Umbilical cord (tissue), 2 donors: ENCODE results near the gene SLC44A4. TPM values are rescaled to one million over a fixed set of nuclear protein-coding genes. Genes with fewer than 3 reads are reported as not detected.
"Not testable (repeated sequence)": the region's sequence is repeated elsewhere in the genome, so short reads cannot be mapped to it uniquely, and the experiment has no call there.

Source experiments
- DNase-seq: peaks from one replicate; pipeline ENCODE4 v3.0.0-alpha.2; 2015; ENCODE audit warnings: low spot score
- total RNA-seq: library from RNA; depleted of rRNA; stranded (reverse); fragments of >200 nt; gene quantifications from one replicate; pipeline ENCODE4 v1.2.3, GENCODE V29; 2014; ENCODE audit warnings: low replicate concordance; ENCODE audit not compliant: insufficient read depth

Gene SLC44A4
- total RNA-seq, result 0.96 TPM

- no peak for DNase-seq
These were observed at the start of gene SLC44A4 for GRCh38 chr6:31878726-31879125. TSS of gene SLC44A4 (minus strand) at chr6:31878997. CDS start at chr6:31878980, 17 bp downstream.

GRCh38 chr6:31928672-31928939 lies 49.8 kb upstream of the SLC44A4 start:
- no peak for DNase-seq

DNA sequence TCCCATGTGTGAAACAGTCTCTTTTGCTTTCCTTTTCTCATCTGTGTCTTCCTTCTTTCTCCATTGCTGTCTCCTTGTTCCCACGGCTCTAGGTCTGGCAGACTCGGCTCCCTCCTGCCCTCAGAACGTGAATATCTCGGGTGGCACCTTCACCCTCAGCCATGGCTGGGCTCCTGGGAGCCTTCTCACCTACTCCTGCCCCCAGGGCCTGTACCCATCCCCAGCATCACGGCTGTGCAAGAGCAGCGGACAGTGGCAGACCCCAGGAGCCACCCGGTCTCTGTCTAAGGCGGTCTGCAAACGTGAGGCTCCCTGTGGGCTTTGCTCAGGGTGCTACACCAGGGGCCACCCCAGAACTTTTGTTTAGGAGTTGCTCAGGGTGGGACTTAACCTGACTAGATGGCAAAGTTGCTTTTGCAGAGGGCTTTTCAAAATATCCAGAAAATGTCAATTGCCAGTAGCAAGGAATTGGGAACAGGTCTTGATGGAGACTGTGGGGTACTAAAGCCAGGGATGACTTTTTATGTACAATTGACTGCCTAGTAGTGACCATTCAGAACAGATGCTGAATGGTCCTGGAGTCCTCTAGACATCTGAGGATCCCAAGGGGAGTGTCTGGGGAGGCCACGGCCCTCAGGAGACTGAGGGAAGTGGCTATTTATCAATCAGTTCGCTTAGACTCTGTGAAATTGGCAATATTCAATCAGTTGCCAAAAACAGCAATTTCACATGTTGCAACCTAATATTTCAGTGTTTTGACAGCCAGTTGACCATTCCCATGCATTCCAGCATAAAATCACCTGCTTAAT lies 49.3 kb upstream of the SLC44A4 start:
- DNase-seq, result no peak

DNA sequence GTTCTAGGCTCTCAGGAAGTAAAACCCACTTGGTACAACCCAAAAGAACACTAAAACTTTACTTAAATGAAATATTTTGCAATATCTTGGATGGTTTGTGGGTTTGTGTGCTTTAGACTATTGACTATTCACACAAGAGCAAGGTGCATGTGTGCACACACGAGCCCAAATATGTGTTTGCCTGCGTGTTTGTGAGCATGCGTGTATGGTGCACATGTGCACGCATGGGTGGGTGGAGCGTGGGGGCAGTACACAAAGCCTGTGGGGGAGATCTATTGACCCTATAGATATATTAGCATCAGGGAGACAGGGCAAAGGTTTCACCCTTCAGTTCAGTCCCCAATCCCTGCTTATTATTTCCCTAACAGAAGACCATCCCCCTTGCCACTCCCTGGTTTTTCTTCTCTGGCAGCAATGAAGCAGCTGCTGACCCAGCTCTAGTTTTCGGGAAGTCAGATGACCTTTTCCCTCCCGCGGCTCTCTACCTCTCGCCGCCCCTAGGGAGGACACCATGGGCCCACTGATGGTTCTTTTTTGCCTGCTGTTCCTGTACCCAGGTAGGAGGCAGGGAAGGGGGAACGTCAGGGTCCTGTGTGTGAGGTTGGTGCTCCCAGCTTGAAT lies 48.6 kb upstream of the SLC44A4 start, which contains the start of gene C2:
TSS of gene C2 (plus strand) at position 476 of the 621 bp plus-strand sequence. CDS start at position 512, 36 bp downstream.
- DNase-seq, result no peak

- DNase-seq, result no peak
These were observed 44.1 kb upstream of the SLC44A4 start for GRCh38 chr6:31922942-31923341.

DNA sequence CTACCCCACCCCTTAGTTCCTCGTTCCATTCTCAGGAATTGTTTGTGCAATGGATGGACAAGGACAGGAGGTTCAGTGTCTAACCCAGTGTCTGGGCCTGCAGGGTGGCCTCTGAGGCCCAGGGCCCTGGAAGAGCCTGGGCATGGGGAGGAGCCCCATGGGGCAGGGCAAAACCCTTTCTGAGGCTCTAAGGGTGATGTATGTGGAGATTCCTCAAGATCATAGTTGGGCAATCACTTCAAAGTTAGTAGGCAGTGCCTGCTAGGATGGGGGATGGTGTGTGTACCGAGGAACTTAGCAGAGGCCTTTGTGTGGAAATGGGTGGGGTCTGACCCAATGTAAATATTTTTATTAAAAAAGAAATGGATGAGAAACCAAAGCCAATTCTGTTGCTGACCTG lies 42.0 kb upstream of the SLC44A4 start:
- peak; percentile 44 for DNase-seq

DNA sequence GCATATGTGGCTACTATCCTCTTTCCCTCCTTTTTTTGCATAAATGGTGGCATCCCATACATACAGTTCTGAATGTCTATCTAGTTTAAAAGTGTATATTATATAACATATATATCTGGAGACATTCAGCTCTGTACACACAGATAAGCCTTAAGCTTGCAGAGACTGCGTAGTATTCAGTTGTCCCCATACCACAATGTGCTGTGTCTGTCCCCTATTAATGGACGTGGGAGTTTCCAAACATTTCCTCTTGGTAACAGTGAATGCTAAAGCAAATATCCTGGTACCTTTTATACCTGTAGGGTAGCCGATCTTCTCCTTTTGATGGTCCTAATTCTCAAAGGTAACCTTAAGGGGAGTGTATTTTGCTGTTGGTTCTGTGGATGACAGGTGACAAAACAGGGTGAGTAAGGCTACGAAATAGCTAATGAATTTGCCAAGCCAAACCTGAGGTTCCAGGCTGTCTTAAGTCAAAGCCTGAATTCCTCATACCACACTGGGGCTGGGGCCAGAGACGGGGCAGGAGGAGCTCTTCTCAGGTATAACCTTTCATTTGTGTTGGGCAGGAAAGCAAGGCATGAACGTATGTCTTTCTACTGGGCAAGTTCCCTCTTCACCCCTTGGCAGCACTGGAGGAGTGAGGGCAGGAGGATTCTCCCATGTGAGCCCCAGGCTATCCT lies 41.0 kb upstream of the SLC44A4 start:
- no peak for DNase-seq

DNA sequence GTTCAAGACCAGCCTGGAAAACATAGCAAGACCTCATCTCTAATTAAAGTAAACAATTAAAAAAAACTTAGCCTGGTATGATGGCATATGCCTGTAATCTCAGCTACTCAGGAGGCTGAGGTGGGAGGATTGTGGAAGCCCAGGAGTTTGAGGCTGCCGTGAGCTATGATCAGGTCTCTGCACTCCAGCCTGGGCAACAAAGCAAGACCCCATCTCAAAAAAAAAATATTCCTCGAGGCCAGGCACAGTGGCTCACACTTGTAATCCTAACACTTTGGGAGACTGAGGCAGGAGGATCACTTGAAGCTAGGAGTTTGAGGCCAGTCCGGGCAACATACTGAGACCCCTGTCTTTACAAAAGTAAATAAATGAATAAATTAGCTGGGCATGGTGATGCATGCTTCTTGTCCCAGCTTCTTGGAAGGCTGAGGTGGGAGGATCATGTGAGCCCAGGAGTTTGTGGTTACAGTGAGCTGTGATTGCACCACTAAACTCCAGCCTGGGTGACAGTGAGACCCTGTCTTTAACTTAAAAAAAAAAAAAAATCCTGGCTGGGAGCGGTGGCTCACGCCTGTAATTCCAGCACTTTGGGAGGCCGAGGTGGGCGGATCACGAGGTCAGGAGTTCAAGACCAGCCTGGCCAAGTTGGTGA lies 39.4 kb upstream of the SLC44A4 start:
- DNase-seq, result no peak

DNA sequence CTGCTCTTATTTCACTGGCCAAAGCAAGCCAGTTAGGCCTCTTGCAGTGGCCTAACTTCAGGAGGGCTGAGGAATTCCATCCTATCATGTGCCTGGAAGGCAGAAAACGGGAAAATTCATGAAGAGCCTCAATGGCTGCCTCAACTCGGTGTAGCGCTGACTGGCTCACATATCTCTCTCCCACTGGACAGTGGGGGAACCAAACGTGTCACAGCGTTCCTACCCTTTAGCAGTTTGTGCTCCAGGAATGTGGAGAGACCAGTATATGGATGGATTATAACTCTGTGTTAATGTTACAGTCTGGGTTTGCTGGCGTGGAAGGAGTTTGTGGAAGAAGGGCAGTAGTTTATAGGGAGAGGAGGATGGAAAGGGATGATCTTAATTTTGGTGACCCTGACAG lies 37.0 kb upstream of the SLC44A4 start:
- DNase-seq, result no peak

DNA sequence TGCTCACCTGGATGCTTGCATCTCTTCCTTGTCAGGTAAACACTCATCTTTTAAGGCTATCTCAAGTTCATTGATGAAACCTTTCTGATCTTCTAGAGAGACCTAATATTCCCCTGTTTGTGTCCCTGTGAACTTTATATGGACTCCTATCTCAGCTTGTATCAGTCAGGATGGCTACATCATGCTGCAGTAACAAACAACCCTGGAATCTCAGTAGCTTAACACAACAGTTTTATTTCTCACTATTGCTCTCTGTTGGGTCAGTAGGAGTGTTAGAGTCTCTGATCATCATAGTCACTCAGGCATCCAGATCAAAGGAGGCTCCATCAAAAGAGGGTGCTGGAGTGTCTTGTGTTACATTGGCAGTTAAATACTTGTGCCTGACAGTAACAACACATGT lies 36.6 kb upstream of the SLC44A4 start:
- DNase-seq, result no peak

- DNase-seq, result peak; percentile 66
These were observed 33.2 kb upstream of the SLC44A4 start for GRCh38 chr6:31911826-31912585.

- DNase-seq, result not testable (repeated sequence)
These were observed 30.5 kb upstream of the SLC44A4 start for GRCh38 chr6:31909298-31909697.

DNA sequence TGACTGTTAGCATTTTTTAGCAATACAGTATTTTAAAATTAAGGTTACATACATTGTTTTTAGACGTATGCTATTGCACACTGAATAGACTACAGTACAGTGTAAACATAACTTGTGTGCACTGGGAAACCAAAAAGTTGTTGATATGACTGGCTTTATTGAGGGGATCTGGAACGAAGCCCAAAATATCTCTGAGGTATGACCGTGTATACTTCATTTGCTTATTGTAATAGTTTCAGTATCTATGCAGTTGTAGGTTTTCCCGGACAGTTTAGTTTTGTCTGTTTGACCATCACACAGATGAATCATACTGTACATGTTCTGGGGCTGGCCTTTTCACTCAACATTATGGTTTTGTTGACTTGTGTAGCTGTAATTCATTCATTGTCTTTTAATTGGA lies 30.0 kb upstream of the SLC44A4 start:
- DNase-seq, result no peak

DNA sequence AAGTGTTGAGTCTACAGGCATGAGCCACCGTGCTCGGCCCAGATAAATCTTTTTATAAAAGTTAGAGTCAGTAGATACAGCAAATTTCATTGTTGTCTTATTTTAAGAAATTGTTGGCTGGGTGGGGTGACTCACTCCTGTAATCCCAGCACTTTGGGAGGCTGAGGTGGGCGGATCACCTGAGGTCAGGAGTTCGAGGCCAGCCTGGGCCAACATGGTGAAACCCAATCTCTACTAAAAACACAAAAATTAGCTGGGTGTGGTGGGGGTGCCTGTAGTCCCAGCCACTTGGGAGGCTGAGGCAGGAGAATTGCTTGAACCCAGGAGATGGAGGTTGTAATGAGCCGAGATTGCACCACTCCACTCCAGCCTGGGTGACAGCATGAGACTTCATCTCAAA lies 29.5 kb upstream of the SLC44A4 start:
- not testable (repeated sequence) for DNase-seq

- peak; percentile 50 for DNase-seq
These were observed 28.5 kb upstream of the SLC44A4 start for GRCh38 chr6:31907158-31907813.

DNA sequence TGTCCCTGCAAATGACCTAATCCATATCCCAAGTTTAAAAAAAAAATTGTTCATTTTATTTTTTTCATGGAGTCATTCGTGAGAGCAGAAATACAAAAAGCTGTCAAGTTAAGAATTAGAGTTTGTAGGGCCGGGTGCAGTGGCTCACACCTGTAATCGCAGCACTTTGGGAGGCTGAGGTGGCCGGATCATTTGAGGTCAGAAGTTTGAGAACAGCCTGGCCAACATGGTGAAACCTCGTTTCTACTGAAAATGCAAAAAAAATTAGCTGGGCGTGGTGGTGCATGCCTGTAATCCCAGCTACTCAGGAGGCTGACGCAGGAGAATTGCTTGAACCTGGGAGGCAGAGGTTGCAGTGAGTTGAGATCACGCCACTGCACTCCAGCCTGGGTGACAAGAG lies 27.9 kb upstream of the SLC44A4 start:
- not testable (repeated sequence) for DNase-seq

DNA sequence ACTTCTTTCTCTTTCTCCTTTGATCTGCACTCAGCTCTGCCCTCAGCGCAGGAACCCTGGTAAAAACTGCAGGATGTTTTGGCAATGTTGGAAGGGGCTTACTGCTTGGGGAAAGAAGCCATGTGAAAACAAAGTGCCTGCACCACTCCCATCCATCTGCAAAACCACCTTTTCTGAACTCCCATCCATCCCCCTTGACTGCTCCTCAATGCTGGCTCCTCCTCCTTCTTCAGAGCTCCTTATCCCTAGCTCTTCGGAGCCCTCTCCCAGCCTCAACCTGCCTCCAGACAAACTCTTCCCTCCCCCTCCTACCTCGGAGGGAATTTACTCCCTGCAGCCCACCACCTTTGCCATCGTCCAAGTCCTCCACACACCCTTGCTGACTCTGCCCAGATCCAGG lies 27.3 kb upstream of the SLC44A4 start:
- DNase-seq, result no peak

- DNase-seq, result no peak
These were observed 26.2 kb upstream of the SLC44A4 start for GRCh38 chr6:31905041-31905440.

GRCh38 chr6:31903957-31904356 lies 25.2 kb upstream of the SLC44A4 start:
- DNase-seq, result peak; percentile 91

- DNase-seq, result peak; percentile 99
These were observed 23.3 kb upstream of the SLC44A4 start, which contains the start of gene ZBTB12 for GRCh38 chr6:31901953-31902643. TSS of gene ZBTB12 (minus strand) at chr6:31902086. CDS start at chr6:31901305, 781 bp downstream.
